Esophagus squamous epithelium (tissue), 5 donors: ENCODE results near the gene TSKS. TPM values are rescaled to one million over a fixed set of nuclear protein-coding genes. Genes with fewer than 3 reads are reported as not detected.

Source experiments
- DNase-seq: peaks from one replicate; lab custom pipeline; 2025; lab: John Stamatoyannopoulos, UW
- H3K27ac ChIP-seq, 4 donors: fragments of 200-600 bp; sonication (generic); one replicate each; pipeline ENCODE4 v1.5.1; 2016 to 2019; ENCODE audit warnings: mild to moderate bottlenecking in 1 of 4
- H3K27me3 ChIP-seq, 4 donors: fragments of 200-600 bp; sonication (generic); 1 replicate in 3 of 4; 2 replicates in 1 of 4; pipeline versions ENCODE4 v1.5.1 to v1.6.0; 2017 to 2021; ENCODE audit warnings: antibody characterized with exemption in 1 of 4
- H3K36me3 ChIP-seq, 3 donors: fragments of 200-600 bp; sonication (generic); one replicate each; pipeline ENCODE4 v1.5.1; 2016 to 2019
- H3K4me1 ChIP-seq, 3 donors: fragments of 200-600 bp; sonication (generic); one replicate each; pipeline ENCODE4 v1.5.1; 2017 to 2019
- H3K4me3 ChIP-seq, 4 donors: fragments of 200-600 bp; sonication (generic); 1 replicate in 3 of 4; 2 replicates in 1 of 4; pipeline ENCODE4 v1.5.1; 2016 to 2019; ENCODE audit warnings: mild to moderate bottlenecking in 2 of 4, moderate library complexity in 1 of 4
- H3K9me3 ChIP-seq, 3 donors: fragments of 200-600 bp; sonication (generic); one replicate each; pipeline ENCODE4 v1.5.1; 2016 to 2019
- CTCF ChIP-seq, 6 experiments: fragments of 450-650 bp in 4 of 6; fragments of 200-600 bp in 2 of 6; sonication (generic) in 2 of 6; IDR thresholded peaks; one replicate each; pipeline ENCODE4 v1.5.1; 2016 to 2019; ENCODE audit warnings: antibody characterized with exemption in 6 of 6, mild to moderate bottlenecking in 4 of 6, moderate library complexity in 4 of 6
- POLR2A ChIP-seq, 4 donors: fragments of 450-650 bp; IDR thresholded peaks; one replicate each; pipeline ENCODE4 v1.6.1; 2017; ENCODE audit warnings: antibody characterized with exemption in 4 of 4, mild to moderate bottlenecking in 4 of 4, moderate library complexity in 3 of 4
- WGBS, 2 donors: methylation state at CpG; one replicate each; pipeline ENCODE4 v1.1.5; 2018; 5-methylcytosine and 5-hydroxymethylcytosine counted together
- intact Hi-C: fragments of 100-400 bp; cut with DNase I; formaldehyde crosslinking; loops from one replicate; pipeline ENCODE4 v1.15.0; 2022
- small RNA-seq, 4 donors: library from RNA; depleted of rRNA; stranded (forward); fragments of <200 nt; gene quantifications; one replicate each; pipeline ENCODE3, GENCODE V24; 2016
- total RNA-seq, 4 donors: library from RNA; depleted of rRNA; stranded (reverse); fragments of >200 nt; gene quantifications; one replicate each; pipeline ENCODE4 v1.1.0, GENCODE V29; 2016
- donor health status: DM: yes; HTN: yes; CAD: no.

Gene TSKS
- total RNA-seq, 4 donors from 2014 or later: not detected

DNA sequence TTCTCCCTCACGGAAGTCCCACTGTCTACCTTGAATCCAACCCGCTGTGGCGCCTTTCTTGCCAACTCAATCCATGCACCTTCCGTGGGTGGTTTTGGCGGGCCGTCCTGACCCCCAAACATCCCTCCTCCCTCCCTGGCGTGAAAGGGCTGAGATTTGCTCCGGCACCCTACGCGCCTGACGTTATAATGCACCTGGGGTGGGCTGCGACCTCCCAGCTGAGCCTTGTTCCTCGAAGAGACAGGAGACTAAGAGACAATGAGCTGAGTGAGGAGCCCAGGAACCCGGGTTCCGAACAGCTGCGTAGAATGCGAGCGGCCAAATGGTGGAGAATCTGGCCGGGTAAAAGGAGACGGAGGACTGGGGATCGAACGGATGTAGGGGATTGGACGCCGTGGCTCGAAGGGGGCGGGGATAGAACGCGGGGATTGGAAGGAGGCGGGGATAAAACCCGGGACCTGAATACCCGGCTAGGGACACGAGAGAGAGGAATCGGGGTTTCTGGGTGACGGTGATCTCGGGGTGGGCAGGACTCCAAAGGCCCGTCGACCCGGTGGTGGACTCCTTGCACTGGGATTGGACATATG lies 72.4 kb downstream of the TSKS start, which contains the start of gene CPT1C:
Gene CPT1C (plus strand): TSS at position 461 of the 587 bp plus-strand sequence. CDS start 1,137 bp downstream, outside the sequence.
- DNase-seq: no peak
- intact Hi-C loops: no loop called here
- H3K4me3 ChIP-seq: peak within 1 kb of the TSS; percentile 29 to 70 (median 52)
- H3K36me3 ChIP-seq: peaks cover under 1 to 32% (median 6%) of the 10 kb centered on the region in 3 donors
- peaks cover 16 to 53% (median 29%) of the 10 kb centered on the region in 3 donors for H3K4me1 ChIP-seq
- H3K27me3 ChIP-seq: peaks cover 0 to 35% (median 0%) of the 10 kb centered on the region in 4 donors
- H3K9me3 ChIP-seq: no peaks in the 10 kb centered on the region
- WGBS, 2 donors: 1% methylated on average over 22 to 36 of the region's 38 CpGs
- peak within 1 kb of the TSS; percentile 61 to 80 (median 72) for H3K27ac ChIP-seq
- peak in 1 of 4 donors; percentile 46 for TF ChIP-seq POLR2A (IDR thresholded peaks at IDR 0.05)
- TF ChIP-seq CTCF (IDR thresholded peaks at IDR 0.05): no peak

DNA sequence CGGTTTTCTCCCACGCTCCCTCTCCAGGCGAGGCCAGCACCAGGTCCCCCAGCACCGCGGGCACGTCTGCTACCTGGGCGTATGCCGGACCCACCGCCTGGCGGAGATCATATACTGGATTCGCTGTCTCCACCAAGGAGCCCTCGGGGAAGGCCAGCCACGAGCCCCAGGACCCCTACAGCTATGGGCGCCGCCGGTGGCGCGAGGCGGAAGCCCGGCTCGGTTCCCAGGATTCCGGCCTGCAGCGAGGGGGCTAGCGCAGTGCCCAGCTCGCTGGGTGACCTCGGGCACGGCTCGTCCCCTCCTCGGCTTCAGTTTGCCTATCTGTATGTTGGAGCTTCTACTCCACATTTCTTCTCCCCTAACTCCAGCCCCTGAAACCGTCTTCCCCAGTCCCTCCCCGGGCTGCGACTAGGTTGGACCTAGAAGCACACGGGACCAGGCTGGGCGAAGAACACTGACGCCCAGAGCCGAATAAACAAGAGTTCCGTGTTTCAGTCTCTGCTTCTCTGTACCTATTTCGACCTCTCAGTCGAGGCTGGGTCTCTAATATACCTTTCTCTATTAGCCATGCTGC lies 72.9 kb downstream of the TSKS start:
- peak overlapping the region; percentile 29 to 70 (median 52) for H3K4me3 ChIP-seq
- no peaks in the 10 kb centered on the region for H3K9me3 ChIP-seq
- intact Hi-C loops: no loop called here
- H3K4me1 ChIP-seq: peaks cover 16 to 57% (median 29%) of the 10 kb centered on the region in 3 donors
- peaks cover 0 to 35% (median 0%) of the 10 kb centered on the region in 4 donors for H3K27me3 ChIP-seq
- 8 to 14% methylated on average over 14 to 25 of the region's 39 CpGs for WGBS, 2 donors
- H3K36me3 ChIP-seq: peaks cover 6 to 38% (median 8%) of the 10 kb centered on the region in 3 donors
- peak in 1 of 6 experiments; percentile 11 for TF ChIP-seq CTCF (IDR thresholded peaks at IDR 0.05)
- TF ChIP-seq POLR2A (IDR thresholded peaks at IDR 0.05): no peak
- H3K27ac ChIP-seq: peak overlapping the region; percentile 61 to 80 (median 72)
- no peak for DNase-seq

Small RNAs within 50 kb of the gene (small RNA-seq; reads per million reads assigned to genes)
- 0 reads per million in 4 donors for gene MIR6799
- gene RNU6-841P: 0 reads per million in 4 donors

Other genes starting within 250 kb of the TSKS start
- 1 to 10 TPM; 1.0 to 7.2 (median 2.3) TPM for gene RCN3, start 235.3 kb downstream of the TSKS start, total RNA-seq
- gene NOSIP, start 182.8 kb downstream of the TSKS start, total RNA-seq: 10 to 100 TPM; 37.8 to 50.7 (median 40.2) TPM
- gene PRRG2, start 182.0 kb downstream of the TSKS start, total RNA-seq: 10 to 100 TPM in 1 of 4 donors, 1 to 10 TPM in 3; 7.7 to 19.8 (median 8.8) TPM
- gene PRR12, start 172.1 kb downstream of the TSKS start, total RNA-seq: 10 to 100 TPM in 1 of 4 donors, 1 to 10 TPM in 3; 4.5 to 11.9 (median 7.7) TPM
- gene RRAS, start 123.2 kb downstream of the TSKS start, total RNA-seq: 10 to 100 TPM in 3 of 4 donors, 1 to 10 TPM in 1; 6.3 to 40.8 (median 12.8) TPM
- 10 to 100 TPM; 11.0 to 24.8 (median 15.2) TPM for gene SCAF1, start 121.1 kb downstream of the TSKS start, total RNA-seq
- gene IRF3, start 97.4 kb downstream of the TSKS start, total RNA-seq: 10 to 100 TPM; 33.5 to 69.1 (median 49.4) TPM
- gene BCL2L12, start 97.4 kb downstream of the TSKS start, total RNA-seq: 10 to 100 TPM in 1 of 4 donors, 1 to 10 TPM in 3; 4.4 to 12.9 (median 5.8) TPM
- gene PRMT1, start 86.0 kb downstream of the TSKS start, total RNA-seq: 100 to 1,000 TPM in 3 of 4 donors, 10 to 100 TPM in 1; 86.1 to 206 (median 182) TPM
- gene ADM5, start 73.7 kb downstream of the TSKS start, total RNA-seq: 1 to 10 TPM in 3 of 4 donors, under 1 TPM in 1; 0.91 to 2.8 (median 1.8) TPM
- gene CPT1C, start 72.2 kb downstream of the TSKS start, total RNA-seq: 1 to 10 TPM in 2 of 4 donors, under 1 TPM in 2; 0.48 to 4.8 (median 1.1) TPM
- gene AP2A1, start 3.7 kb upstream of the TSKS start, total RNA-seq: 10 to 100 TPM; 50.7 to 77.8 (median 65.8) TPM
- 10 to 100 TPM in 1 of 4 donors, 1 to 10 TPM in 3; 4.7 to 13.7 (median 8.1) TPM for gene FUZ, start 50.0 kb upstream of the TSKS start, total RNA-seq
- 10 to 100 TPM; 16.9 to 27.7 (median 23.9) TPM for gene MED25, start 55.0 kb upstream of the TSKS start, total RNA-seq
- gene PTOV1, start 87.9 kb upstream of the TSKS start, total RNA-seq: 10 to 100 TPM; 31.3 to 57.0 (median 45.2) TPM
- 10 to 100 TPM; 33.3 to 42.3 (median 36.3) TPM for gene PNKP, start 104.3 kb upstream of the TSKS start, total RNA-seq
- gene AKT1S1, start 114.0 kb upstream of the TSKS start, total RNA-seq: 10 to 100 TPM; 16.2 to 31.0 (median 20.4) TPM
- 10 to 100 TPM in 3 of 4 donors, 1 to 10 TPM in 1; 6.7 to 25.9 (median 16.9) TPM for gene TBC1D17, start 114.4 kb upstream of the TSKS start, total RNA-seq
- under 1 TPM; 0.56 to 0.91 (median 0.73) TPM for gene IL4I1, start 133.6 kb upstream of the TSKS start, total RNA-seq
- 1 to 10 TPM; 3.3 to 9.7 (median 8.2) TPM for gene ATF5, start 165.9 kb upstream of the TSKS start, total RNA-seq
- 10 to 100 TPM; 34.5 to 40.1 (median 34.9) TPM for gene NUP62, start 166.2 kb upstream of the TSKS start, total RNA-seq
- under 1 TPM in 1 of 4 donors, not detected in 3; 0.38 TPM for gene SIGLEC11, start 197.9 kb upstream of the TSKS start, total RNA-seq